Measurements from ENCODE around the gene ERGIC1. TPM values are rescaled to one million over a fixed set of nuclear protein-coding genes. Genes with fewer than 3 reads are reported as not detected.
"Not testable (repeated sequence)": the region's sequence is repeated elsewhere in the genome, so short reads cannot be mapped to it uniquely, and the experiment has no call there.

The ERGIC1 gene
- total RNA-seq, 1 experiment from 2014 or later: 28.7 TPM

DNA sequence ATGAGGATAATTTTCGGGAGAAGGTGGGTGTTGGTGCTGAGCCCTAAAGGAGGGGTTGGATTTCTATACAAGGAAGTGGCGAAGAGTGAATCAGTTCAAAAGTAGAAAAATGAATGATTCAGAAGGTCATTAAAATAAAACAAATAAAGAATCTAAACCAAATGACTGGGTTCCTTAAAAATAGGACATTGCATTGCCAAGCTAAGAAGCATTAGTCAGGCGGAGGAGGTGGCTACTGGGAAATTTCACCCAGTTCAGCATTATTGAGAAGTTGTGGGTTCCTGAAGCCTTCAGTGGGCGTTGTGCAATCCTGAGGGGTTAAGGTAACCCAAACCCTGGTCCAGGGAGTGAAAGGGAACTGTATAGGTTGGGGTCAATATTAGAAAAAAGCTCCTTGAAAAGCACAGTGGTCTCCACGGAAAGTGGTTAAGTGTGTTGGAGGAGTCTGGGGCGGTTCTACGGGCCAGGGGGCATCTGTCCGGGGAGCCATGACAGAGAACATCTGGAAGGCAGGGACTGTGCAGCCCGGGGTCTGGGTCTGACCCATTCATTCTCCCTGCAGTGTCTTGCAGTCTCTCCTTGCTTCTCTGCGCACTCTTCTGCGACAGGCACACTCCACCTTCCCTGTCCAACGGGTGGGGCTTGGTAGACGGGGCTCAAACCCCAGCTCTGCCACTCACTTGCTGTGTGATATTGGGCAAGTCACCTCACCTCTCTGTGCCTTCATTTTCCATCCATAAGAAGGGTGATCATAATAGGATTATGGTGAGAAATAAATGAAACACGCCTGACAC lies 35.4 kb upstream of the ERGIC1 start:
- no peak for DNase-seq (ENCODE audit: low spot score)
- in situ Hi-C loops (cut with HindIII; ENCODE audit: low sequenced_read_pairs): no loop called here

DNA sequence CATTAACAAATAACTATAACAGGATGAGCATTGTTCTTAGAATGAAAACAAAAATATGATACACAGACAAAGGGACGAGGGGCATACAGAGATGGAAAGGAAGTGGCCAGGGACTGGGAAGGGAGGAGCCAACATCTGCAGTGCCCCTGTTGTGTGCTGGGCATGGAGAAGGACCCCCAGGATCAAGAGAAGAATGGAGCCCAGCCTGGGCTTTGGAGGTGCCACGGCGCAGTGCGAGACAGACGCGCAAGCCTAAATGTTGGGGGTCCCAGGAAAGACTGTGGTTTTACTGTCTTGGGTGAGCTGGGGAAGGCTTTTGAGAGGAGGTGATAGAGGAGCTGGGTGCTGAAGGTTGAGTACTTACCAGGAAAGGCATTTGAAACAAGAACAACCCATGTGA lies 34.6 kb upstream of the ERGIC1 start:
- DNase-seq (ENCODE audit: low spot score): no peak
- in situ Hi-C loops (cut with HindIII; ENCODE audit: low sequenced_read_pairs): no loop called here

DNA sequence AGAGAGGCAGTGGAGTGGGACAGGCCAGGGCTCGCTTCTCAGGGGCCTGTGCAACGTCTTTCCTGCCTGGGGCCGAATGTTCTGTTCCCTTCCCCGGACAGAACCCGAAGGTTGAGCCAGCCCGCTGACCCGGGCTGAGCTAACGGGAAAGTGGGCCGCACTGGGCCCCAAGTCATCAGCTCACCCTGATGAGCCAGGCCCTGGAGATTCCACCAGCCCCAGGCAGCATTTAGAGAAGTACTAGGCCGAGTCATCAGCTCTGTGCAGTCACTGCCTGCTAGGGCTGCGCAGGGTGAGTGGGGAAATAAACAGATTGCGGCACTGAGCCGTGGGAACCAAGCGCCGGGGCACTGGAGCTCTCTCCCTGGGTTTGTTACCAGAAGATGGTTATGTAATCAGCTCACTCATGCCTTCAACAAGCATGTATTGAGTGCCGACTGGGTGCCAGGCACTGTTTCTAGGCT lies 33.9 kb upstream of the ERGIC1 start:
- in situ Hi-C loops (cut with HindIII; ENCODE audit: low sequenced_read_pairs): no loop called here
- DNase-seq (ENCODE audit: low spot score): no peak

GRCh38 chr5:172801179-172801671 lies 32.8 kb upstream of the ERGIC1 start:
- no peak for DNase-seq (ENCODE audit: low spot score)

DNA sequence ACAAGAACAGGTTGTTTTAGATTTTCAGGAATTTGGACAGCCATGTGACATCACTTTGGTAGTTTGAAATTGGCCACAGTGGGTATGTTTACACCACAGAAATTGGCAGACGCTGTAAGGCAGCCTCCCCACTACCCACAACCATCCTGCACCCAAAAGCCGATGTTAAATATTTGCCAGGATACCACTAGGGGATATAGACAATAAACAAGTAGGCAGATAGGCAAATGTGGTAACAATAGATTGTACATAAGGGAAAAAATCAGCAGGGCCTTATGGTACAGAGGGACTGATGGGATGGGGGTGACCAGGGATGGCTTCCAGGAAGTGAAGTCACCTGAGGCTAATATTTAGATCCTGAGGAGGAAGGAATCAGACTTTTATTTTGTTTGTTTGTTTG lies 31.9 kb upstream of the ERGIC1 start:
- no peak for DNase-seq (ENCODE audit: low spot score)
- in situ Hi-C loops (cut with HindIII; ENCODE audit: low sequenced_read_pairs): no loop called here

More at GRCh38 chr5:172801179-172801671, 32.8 kb upstream of the ERGIC1 start:
- in situ Hi-C loops (cut with HindIII; ENCODE audit: low sequenced_read_pairs): no loop called here

- in situ Hi-C loops (cut with HindIII; ENCODE audit: low sequenced_read_pairs): no loop called here
- DNase-seq (ENCODE audit: low spot score): no peak
Measured at GRCh38 chr5:172802567-172803176, 31.4 kb upstream of the ERGIC1 start.

DNA sequence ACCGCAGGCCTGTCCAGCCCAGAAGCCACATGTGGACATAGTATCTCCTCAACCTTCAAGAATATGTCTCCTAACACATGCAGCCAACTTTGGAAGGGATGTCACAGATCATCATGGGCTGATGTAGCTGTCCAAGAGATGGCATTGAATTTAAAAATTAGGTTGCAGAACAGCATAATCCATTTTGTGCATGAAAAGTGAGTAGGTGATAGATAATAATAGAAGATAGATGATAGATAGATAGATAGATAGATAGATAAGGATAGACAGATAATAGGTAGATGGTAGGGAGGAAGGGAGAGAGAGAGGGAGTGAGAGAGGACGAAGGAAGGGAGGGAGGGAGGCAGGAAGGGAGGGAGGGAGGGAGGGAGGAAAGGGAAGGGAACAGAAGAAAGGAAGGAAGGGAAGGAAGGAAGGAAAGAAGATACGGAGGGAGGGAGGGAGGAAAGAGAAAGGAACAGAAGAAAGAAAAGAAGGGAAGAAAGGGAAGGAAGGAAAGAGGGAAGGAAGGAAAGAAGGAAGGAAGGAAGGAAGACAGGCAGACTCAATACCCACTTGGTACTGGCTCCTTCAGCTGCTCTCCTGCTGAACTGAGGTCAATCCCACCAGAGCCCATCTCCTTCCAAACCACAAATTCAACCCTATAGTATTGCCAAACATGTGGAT lies 28.9 kb upstream of the ERGIC1 start:
- no peak for DNase-seq (ENCODE audit: low spot score)
- in situ Hi-C loops (cut with HindIII; ENCODE audit: low sequenced_read_pairs): no loop called here

- in situ Hi-C loops (cut with HindIII; ENCODE audit: low sequenced_read_pairs): no loop called here
Measured at GRCh38 chr5:172805736-172806255, 28.3 kb upstream of the ERGIC1 start.

DNA sequence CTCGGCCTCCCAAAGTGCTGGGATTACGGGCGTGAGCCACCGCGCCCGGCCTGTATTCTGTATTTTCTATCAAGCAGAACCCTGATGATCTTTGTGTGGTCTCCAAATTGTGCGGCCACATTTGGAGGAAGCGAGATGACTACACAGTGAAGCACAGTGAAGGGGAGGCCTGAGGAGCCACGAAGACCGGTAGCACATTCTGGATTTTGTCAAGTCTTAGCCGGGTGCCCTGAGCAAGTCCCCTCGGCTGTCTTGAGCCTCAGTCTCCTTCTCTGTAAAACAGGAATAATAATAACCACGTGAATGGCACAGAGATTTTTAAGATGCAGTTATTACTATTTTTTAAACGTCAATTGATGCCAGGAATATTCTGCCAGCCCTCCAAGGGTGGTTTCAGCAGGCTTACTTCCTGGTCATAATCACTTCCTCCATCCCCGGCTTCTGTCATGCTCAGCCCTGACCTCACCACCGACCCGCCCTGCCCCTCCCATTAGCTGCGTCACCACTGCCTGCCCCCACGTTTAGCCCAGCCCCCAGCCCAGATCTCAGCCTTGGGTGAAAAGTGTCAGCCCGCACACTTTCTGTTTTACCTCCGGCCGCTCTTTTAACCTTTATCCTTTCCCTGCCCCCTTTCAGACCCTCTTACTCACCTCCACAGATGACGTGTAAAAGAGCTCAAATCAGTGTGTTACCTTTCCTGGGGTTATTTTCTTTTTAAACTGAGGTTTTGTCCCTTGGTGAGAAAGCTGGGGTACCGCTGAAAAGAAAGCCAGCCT lies 27.0 kb upstream of the ERGIC1 start:
- DNase-seq (ENCODE audit: low spot score): no peak
- in situ Hi-C loops (cut with HindIII; ENCODE audit: low sequenced_read_pairs): no loop called here

More at GRCh38 chr5:172805736-172806255, 28.3 kb upstream of the ERGIC1 start:
- no peak for DNase-seq (ENCODE audit: low spot score)

DNA sequence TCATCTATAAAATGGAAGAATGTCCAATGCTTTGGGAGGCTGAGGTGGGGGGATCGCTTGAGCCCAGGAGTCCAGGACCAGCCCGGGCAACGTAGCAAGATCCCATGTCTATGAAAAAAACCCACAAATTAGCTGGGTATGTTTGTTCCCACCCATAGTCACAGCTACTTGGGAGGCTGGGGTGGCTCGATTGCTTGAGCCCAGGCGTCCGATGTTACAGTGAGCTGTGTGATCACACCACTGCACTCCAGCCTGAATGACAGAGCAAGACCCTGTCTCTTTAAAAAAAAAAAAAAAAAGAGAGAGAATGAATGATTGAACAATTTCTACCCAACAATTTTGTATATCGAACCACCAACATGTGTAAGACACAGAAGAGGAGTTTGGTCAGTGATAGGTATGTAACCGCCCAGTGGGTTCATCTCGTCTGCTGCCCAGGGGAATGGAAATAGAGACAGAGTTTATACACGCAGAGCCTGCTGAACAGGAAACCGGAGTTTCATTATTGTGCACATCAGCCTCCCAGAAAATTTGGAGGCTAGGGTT lies 26.2 kb upstream of the ERGIC1 start:
- in situ Hi-C loops (cut with HindIII; ENCODE audit: low sequenced_read_pairs): no loop called here

DNA sequence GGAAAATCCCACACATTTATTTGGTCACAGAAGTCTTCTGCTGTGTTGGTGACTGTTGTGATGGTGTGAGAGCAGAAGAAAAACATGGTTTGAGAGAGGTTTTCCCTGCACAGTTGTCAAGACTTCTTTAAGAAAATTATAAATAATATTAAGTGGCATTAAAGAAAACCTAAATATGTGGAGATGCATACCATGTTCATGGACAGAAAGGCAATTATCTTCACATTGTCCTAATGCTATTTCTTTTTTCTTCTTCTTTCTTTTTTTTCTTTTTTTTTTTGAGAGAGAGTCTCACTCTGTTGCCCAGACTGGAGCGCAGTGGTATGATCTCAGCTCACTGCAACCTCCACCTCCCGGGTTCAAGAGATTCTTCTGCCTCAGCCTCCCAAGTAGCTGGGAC lies 24.3 kb upstream of the ERGIC1 start:
- no peak for DNase-seq (ENCODE audit: low spot score)
- in situ Hi-C loops (cut with HindIII; ENCODE audit: low sequenced_read_pairs): no loop called here

More for the DNA sequence above, 26.2 kb upstream of the ERGIC1 start:
- no peak for DNase-seq (ENCODE audit: low spot score)

- in situ Hi-C loops (cut with HindIII; ENCODE audit: low sequenced_read_pairs); DNase-seq (ENCODE audit: low spot score): not testable (repeated sequence)
Measured at GRCh38 chr5:172810996-172811395, 23.1 kb upstream of the ERGIC1 start.

GRCh38 chr5:172815631-172816030 lies 18.4 kb upstream of the ERGIC1 start:
- in situ Hi-C loops (cut with HindIII; ENCODE audit: low sequenced_read_pairs): no loop called here
- DNase-seq (ENCODE audit: low spot score): no peak

DNA sequence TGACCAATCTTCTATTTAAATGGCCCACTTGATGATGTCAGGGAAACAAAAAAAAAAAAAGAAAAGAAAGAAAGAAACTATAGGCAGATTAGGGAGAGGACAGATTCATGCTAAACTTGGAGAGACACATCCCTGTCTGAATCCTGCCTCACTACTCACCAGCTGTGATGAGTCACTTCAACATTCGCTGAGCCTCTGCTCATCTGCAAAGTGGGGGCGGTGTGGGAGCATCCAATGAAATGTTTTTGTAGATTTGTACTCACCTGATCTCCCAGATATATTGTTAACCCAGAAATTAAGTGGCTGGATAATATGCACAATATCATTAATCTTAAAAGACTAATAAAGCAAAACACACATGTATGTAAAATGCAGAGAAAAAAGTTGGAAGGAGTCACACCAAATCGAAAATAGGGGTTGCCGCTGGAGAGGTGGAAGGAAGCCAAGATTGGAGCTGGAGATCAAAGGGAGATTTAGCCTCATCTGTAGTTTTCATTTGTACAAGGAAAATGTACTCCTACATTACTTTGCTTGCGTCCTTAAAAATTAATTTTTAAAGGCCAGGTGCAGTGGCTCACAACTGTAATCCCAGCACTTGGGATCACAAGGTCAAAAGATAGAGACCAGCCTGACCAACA lies 17.0 kb upstream of the ERGIC1 start:
- in situ Hi-C loops (cut with HindIII; ENCODE audit: low sequenced_read_pairs): no loop called here
- DNase-seq (ENCODE audit: low spot score): no peak

DNA sequence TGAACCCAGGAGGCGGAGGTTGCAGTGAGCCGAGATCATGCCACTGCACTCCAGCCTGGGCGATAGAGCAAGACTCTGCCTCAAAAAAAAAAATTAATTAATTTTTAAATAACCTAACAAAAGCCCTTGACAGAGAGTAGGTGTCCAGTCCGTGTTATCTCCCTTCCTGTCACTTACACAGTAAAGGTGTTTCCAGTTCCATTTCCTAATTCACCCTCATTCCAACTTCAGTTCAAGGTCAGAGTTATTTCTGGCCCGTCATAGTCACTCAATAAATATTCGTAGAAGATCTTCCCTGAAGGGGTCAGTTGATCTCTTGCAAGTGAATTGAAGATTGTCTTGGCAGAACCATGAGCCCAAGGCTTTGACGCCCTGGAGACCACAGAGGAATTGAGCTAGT lies 16.4 kb upstream of the ERGIC1 start:
- no peak for DNase-seq (ENCODE audit: low spot score)
- in situ Hi-C loops (cut with HindIII; ENCODE audit: low sequenced_read_pairs): no loop called here

DNA sequence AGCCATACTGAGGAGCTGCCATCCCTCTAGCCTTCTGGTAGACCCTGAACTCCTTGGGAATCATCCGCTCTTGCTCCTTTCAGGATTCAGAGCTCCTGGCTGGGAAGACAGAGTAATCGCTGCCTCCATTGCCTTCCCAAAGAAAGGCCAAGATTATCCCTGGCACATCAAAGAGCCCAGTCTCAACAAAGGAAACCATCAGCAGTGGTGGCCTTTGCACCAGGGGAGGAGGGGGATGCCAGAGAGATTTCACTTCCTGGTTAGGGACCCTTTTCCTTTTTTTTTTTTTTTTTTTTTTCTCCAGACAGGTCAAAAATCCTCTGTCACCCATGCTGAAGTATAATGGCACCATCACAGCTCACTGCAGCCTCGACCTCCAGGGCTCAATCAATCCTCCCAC lies 16.0 kb upstream of the ERGIC1 start:
- in situ Hi-C loops (cut with HindIII; ENCODE audit: low sequenced_read_pairs): no loop called here
- no peak for DNase-seq (ENCODE audit: low spot score)

- in situ Hi-C loops (cut with HindIII; ENCODE audit: low sequenced_read_pairs): no loop called here
- no peak for DNase-seq (ENCODE audit: low spot score)
Measured at GRCh38 chr5:172819569-172819968, 14.5 kb upstream of the ERGIC1 start.

- DNase-seq (ENCODE audit: low spot score): peak; percentile 62
- in situ Hi-C loops (cut with HindIII; ENCODE audit: low sequenced_read_pairs): no loop called here
Measured at GRCh38 chr5:172820046-172820767, 13.8 kb upstream of the ERGIC1 start.

Data from G401 (cell line).